Kidney epithelial cell (primary cell): ENCODE results near the gene TENT4B. TPM values are rescaled to one million over a fixed set of nuclear protein-coding genes. Genes with fewer than 3 reads are reported as not detected.

Experiments
- DNase-seq: peaks from one replicate; pipeline ENCODE4 v3.0.0-alpha.2; 2010; ENCODE audit warnings: low read depth
- H3K27me3 ChIP-seq: 2 replicates; pipeline ENCODE4 v1.6.0; 2011; ENCODE audit warnings: low read length; ENCODE audit not compliant: control insufficient read depth, insufficient read depth
- H3K36me3 ChIP-seq: 2 replicates; pipeline ENCODE4 v1.5.1; 2011; ENCODE audit warnings: low read length; ENCODE audit not compliant: control insufficient read depth, insufficient read depth
- H3K4me3 ChIP-seq: 2 replicates; pipeline ENCODE4 v1.5.1; 2011; ENCODE audit warnings: low read depth, mild to moderate bottlenecking, control low read depth, low read length
- total RNA-seq: library from RNA; depleted of rRNA; stranded (reverse); fragments of >200 nt; gene quantifications from 2 replicates; pipeline ENCODE4 v1.2.3, GENCODE V29; 2015
- TF ChIP-seq, protein P1 (sequence below): IDR thresholded peaks from 2 replicates; pipeline ENCODE4 v1.5.1; 2011; ENCODE audit warnings: mild to moderate bottlenecking, moderate library complexity, low read length, control low read depth, inconsistent platforms; ENCODE audit not compliant: insufficient read depth, poor library complexity, severe bottlenecking

TENT4B gene
- total RNA-seq, 1 donor from 2014 or later: 11.0 TPM

DNA sequence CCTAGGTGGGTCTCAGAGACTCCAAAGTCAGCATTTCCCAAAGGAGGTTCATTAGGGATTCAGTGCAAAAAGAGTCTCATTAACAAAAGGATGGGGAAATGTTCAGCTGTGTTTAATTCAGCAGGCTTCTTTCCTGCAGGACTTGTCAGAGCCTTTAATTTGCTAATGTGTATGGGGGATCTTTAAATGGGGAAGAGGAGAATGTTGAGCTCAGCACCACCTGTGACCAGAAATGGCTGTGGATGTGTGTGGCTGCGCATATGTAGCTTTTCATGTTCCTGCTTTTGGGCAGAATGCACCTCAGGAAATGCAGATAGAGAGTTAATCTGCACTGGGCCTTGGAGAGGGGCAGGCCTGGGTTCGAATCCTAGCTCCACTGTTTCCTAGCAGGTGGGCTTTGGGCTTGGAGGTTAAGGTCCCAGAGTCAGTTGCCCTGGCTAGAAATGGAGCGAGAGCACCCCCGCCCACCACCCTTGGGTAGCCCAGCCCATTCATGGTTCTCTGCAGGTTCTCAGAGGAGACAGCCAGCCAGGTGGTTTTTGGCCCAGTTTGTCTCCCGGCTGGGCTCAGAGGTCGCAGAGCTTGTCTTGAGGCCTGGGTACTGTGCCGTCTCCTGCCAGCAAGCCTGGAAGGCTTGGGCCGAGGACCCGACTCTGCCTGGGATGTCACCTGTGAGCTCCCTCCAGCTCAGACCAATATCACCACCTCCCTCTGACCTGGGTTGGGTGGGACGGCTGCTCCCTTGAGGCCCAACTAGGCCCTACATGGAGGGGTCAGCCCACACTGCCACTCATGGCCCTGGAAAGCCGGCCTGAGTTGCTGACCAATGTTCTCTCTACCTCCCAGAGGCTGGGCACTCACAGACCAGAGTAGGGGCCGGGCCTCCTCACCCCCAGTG lies 122.6 kb downstream of the TENT4B start:
- Histone ChIP-seq H3K27me3 (no peaks in the 10 kb centered on the region), H3K36me3 (no peaks in the 10 kb centered on the region), H3K4me3 (no peak overlapping the region)
- TF ChIP-seq, protein P1, sequence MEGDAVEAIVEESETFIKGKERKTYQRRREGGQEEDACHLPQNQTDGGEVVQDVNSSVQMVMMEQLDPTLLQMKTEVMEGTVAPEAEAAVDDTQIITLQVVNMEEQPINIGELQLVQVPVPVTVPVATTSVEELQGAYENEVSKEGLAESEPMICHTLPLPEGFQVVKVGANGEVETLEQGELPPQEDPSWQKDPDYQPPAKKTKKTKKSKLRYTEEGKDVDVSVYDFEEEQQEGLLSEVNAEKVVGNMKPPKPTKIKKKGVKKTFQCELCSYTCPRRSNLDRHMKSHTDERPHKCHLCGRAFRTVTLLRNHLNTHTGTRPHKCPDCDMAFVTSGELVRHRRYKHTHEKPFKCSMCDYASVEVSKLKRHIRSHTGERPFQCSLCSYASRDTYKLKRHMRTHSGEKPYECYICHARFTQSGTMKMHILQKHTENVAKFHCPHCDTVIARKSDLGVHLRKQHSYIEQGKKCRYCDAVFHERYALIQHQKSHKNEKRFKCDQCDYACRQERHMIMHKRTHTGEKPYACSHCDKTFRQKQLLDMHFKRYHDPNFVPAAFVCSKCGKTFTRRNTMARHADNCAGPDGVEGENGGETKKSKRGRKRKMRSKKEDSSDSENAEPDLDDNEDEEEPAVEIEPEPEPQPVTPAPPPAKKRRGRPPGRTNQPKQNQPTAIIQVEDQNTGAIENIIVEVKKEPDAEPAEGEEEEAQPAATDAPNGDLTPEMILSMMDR: no peak
- DNase-seq: no peak

DNA sequence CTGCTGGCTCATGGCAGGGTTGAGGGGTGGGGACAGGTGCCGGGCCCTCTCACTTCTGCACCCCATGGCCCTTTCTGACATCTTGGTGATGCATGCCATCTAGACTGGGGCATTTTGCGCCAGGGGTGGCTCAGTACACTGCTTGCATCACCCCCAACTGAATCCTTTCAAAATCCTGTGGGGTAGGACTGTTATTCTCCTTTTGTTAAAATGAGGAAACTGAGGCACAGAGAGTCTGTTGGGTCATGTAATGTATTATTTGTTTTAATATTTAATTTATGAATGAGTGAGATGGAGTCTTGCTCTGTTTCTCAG lies 123.2 kb downstream of the TENT4B start:
- TF ChIP-seq, protein P1: no peak
- H3K4me3 ChIP-seq: no peak overlapping the region
- no peak for DNase-seq
- no peaks in the 10 kb centered on the region for H3K36me3 ChIP-seq
- H3K27me3 ChIP-seq: no peaks in the 10 kb centered on the region

DNA sequence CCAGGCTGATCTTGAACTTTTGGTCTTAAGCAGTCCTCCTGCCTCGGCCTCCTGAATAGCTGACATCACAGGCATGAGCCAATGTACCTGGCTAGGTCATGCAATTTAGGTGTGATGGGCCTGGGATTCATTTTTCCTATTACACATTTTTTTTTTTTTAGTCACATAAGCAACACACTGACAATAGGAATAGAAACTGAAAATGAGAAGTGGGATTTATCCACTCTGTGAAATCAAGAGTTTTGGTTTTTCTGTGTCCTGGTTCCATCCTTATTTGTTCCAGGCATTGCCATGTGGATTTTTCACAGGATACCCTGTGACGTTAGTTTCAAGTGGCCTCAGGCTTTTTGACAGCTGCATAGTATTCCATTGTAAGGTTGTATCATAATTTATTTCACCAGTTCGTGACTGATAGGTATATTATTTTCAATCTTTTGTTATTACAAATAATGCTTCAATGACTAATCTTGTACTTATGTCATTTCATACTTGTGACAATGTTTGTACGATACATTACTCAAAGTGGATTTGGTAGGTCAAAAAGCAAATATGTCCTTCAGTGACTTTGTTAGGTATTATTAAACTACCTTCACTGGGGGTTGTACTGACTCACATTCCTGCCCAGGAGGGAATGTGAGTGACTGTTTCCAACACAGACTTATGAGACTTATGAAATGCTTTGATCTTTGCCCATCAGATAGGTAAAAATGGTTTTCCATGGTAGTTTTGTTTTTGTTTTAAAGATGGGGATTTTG lies 123.9 kb downstream of the TENT4B start:
- DNase-seq: no peak
- H3K27me3 ChIP-seq: no peaks in the 10 kb centered on the region
- TF ChIP-seq, protein P1: no peak
- no peaks in the 10 kb centered on the region for H3K36me3 ChIP-seq
- H3K4me3 ChIP-seq: no peak overlapping the region

DNA sequence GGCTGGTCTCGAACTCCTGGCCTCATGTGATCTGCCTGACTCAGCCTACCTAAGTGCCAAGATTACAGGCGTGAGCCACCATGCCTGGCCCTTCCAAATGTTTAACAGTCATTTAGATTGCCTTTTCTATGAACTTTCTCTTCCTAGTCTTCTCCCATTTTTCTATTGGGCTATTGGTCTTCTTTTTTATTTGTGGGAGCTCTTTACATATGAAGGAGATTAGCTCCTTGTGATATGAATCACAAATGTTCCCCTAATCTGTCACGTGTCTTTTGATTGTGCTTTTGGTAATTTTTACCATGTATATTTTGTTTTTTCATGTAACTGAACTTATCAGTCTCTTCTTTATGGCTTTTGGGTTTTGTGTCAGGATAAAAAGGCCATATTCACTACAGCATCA lies 125.1 kb downstream of the TENT4B start:
- no peak overlapping the region for H3K4me3 ChIP-seq
- no peaks in the 10 kb centered on the region for H3K36me3 ChIP-seq
- H3K27me3 ChIP-seq: no peaks in the 10 kb centered on the region
- TF ChIP-seq, protein P1: no peak
- no peak for DNase-seq

DNA sequence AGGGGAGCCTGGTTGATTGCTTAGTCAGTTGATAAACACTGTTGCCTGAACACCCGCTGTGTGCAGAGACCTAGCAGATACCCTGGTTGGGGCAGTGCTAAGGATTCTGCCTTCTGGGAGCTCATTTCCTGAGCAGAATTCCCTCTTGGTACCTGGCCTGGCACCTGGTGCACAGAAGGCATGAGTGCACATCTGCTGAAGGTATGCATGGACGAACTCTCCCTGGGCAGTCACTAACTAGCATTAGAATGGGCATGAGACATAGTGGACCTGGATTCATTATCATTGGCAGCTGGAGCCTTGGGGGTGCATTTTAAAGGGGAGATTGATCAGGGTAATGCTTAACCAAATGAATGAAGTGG lies 126.4 kb downstream of the TENT4B start:
- Histone ChIP-seq H3K36me3 (no peaks in the 10 kb centered on the region), H3K27me3 (no peaks in the 10 kb centered on the region), H3K4me3 (no peak overlapping the region)
- TF ChIP-seq, protein P1: no peak
- DNase-seq: no peak
